Astrocyte of the spinal cord (primary cell): ENCODE data around the gene IL19.
A peak's percentile ranks its signal among the peaks of the same experiment; 100 is the strongest.

Source experiments
- DNase-seq: peaks from one replicate; pipeline ENCODE4 v3.0.0; 2011; ENCODE audit warnings: low read depth, low spot score
- H3K4me3 ChIP-seq: 2 replicates; pipeline ENCODE4 v1.5.1; 2011; ENCODE audit warnings: low read depth, mild to moderate bottlenecking, low read length, moderate library complexity
- CTCF ChIP-seq: IDR thresholded peaks from 2 replicates; pipeline ENCODE4 v1.5.1; 2012; ENCODE audit warnings: low read depth, mild to moderate bottlenecking, low read length, inconsistent platforms
- in situ Hi-C: cut with HindIII; loops from 2 replicates; pipeline ENCODE4 v1.10.0; 2017; ENCODE audit warnings: low sequenced_read_pairs

The IL19 gene

GRCh38 chr1:206866062-206866461 lies 95.5 kb downstream of the IL19 start:
- TF ChIP-seq CTCF, result no peak
- H3K4me3 ChIP-seq, result no peak overlapping the region
- DNase-seq, result peak; percentile 17
- in situ Hi-C loops, result no loop called here

GRCh38 chr1:206867239-206867638 lies 96.7 kb downstream of the IL19 start:
- in situ Hi-C loops, result no loop called here
- DNase-seq, result no peak
- TF ChIP-seq CTCF, result no peak
- H3K4me3 ChIP-seq, result no peak overlapping the region

- no peak for TF ChIP-seq CTCF
- in situ Hi-C loops, result no loop called here
- no peak for DNase-seq
- no peak overlapping the region for H3K4me3 ChIP-seq
These were observed 97.1 kb downstream of the IL19 start for GRCh38 chr1:206867716-206868115.

GRCh38 chr1:206868264-206868663 lies 97.7 kb downstream of the IL19 start:
- no peak for DNase-seq
- in situ Hi-C loops, result no loop called here
- H3K4me3 ChIP-seq, result no peak overlapping the region
- no peak for TF ChIP-seq CTCF

GRCh38 chr1:206872139-206872538 lies 101.6 kb downstream of the IL19 start:
- in situ Hi-C loops, result no loop called here
- no peak for TF ChIP-seq CTCF
- DNase-seq, result no peak

GRCh38 chr1:206873603-206874188 lies 103.1 kb downstream of the IL19 start:
- no peak for TF ChIP-seq CTCF
- DNase-seq, result no peak
- in situ Hi-C loops, result no loop called here
- no peak overlapping the region for H3K4me3 ChIP-seq

More at GRCh38 chr1:206872139-206872538, 101.6 kb downstream of the IL19 start:
- no peak overlapping the region for H3K4me3 ChIP-seq

GRCh38 chr1:206875752-206876377 lies 105.3 kb downstream of the IL19 start:
- no peak for DNase-seq
- TF ChIP-seq CTCF, result no peak
- H3K4me3 ChIP-seq, result no peak overlapping the region
- in situ Hi-C loops, result no loop called here
